NCI-H1105 treated with DMSO at 0.1 percent for 48 hours (cell line): ENCODE measurements around the gene CIB4.

ENCODE experiments used
- DNase-seq: peaks from one replicate; lab custom pipeline; 2025; lab: John Stamatoyannopoulos, UW

Gene CIB4

GRCh38 chr2:26642429-26642828 lies 1.3 kb upstream of the CIB4 start:
- no peak for DNase-seq

GRCh38 chr2:26640331-26640745 lies 828 bp downstream of the CIB4 start:
- DNase-seq = no peak

GRCh38 chr2:26639685-26640243 lies 1.4 kb downstream of the CIB4 start:
- no peak for DNase-seq

- no peak for DNase-seq
Observed at GRCh38 chr2:26637811-26638310, 3.3 kb downstream of the CIB4 start.

- no peak for DNase-seq
Observed at GRCh38 chr2:26636935-26637334, 4.2 kb downstream of the CIB4 start.

GRCh38 chr2:26635401-26635800 lies 5.8 kb downstream of the CIB4 start:
- DNase-seq = no peak

GRCh38 chr2:26634636-26635230 lies 6.4 kb downstream of the CIB4 start:
- no peak for DNase-seq

- DNase-seq = no peak
Observed at GRCh38 chr2:26633993-26634595, 7.1 kb downstream of the CIB4 start.

- DNase-seq = no peak
Observed at GRCh38 chr2:26633351-26633945, 7.7 kb downstream of the CIB4 start.

GRCh38 chr2:26632624-26633185 lies 8.5 kb downstream of the CIB4 start:
- no peak for DNase-seq

GRCh38 chr2:26631401-26632170 lies 9.6 kb downstream of the CIB4 start:
- DNase-seq = no peak

- DNase-seq = no peak
Observed at GRCh38 chr2:26630669-26631360, 10.4 kb downstream of the CIB4 start.

- no peak for DNase-seq
Observed at GRCh38 chr2:26630235-26630634, 10.9 kb downstream of the CIB4 start.

GRCh38 chr2:26629751-26630150 lies 11.4 kb downstream of the CIB4 start:
- no peak for DNase-seq

GRCh38 chr2:26629346-26629630 lies 11.9 kb downstream of the CIB4 start:
- no peak for DNase-seq

GRCh38 chr2:26628561-26629345 lies 12.4 kb downstream of the CIB4 start:
- no peak for DNase-seq

GRCh38 chr2:26627350-26628105 lies 13.6 kb downstream of the CIB4 start:
- no peak for DNase-seq

GRCh38 chr2:26626606-26627005 lies 14.6 kb downstream of the CIB4 start:
- no peak for DNase-seq

GRCh38 chr2:26623541-26624495 lies 17.3 kb downstream of the CIB4 start:
- DNase-seq = peak; percentile 37
